SW480 (cell line): ENCODE data around the gene PRM3.

Experiments
- DNase-seq: peaks from one replicate; pipeline ENCODE4 v3.0.0-alpha.2; 2016; ENCODE audit warnings: low spot score

The PRM3 gene

DNA sequence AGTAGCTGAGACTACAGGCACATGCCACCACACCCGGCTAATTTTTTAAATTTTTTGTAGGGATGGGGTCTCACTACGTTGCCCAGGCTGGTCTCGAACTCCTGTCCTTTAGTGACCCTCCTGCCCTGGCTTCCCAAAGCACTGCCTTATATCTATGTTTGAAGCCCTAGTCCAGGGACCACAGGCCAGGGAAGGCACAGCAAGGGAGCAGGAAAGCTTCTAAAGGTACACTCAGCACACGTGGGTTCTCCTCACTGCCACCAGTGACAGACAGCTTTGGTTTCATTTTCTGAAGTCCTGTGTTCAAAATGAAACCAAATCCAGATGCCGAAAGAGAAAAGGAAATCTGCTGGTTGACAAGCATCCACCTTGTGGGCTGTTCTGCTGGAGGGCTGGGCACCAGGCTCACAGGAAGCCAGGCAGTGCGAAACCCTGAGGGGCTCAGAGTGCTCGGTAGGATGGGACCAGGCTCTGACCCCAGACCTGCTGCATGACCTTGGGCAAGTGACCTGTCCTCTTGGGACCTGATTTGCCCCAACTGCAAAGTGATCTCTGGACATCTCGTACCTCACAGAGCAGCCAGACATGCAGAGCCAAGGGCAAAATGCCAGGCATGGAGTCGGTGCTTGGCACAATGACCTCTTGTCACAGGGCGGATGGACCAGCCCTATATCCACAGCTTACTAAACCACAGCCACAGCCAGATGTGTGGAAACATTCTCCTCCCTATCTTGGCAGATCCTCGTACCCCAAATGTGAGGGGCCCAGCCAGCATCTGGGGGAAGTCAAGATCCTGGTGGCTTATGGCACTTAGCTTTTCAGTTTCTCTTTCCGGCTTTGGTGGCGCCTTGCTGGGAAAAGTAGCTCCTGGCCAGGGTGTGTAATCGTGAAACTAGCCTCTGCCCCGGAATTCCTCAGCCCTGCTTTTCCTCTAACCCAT is 14.6 kb downstream of the PRM3 start:
- no peak for DNase-seq

DNA sequence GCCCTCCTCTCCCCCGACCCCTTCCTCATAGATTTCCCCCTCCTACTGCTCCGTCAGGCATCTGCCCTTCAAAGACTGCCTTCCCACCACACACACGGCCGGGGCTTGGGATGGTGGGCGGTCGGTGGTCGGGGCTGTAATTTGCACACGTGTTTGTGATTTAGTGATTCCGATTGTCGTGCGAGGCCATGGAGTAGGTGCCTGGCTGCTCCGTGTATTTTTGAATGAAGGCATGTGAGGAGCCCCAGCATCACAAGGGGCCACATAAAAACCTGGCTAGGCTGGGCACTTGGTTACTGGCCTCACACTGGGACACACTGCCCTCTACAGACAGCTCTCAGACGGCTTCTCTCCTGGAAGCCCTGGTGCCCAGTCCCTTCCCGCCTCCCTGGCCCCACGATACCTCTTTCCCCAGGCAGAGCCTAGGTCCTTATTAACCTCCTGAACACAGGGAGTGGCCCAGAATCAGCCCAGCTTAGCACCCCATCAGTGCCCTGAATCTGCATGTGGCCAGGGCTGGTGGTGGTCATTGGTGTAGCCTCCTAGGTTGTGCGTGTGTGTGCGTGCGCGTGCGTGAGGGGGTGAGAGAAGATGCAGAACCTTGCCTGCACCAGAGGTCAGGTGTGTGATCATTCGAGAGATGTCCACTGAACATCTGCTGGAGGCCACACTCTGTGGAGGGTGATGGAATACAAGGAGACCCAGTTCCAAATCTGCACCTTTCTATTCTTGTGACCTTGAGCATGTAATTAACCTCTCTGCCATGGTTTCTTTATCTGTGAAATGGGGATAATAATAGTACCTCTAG is 16.1 kb downstream of the PRM3 start:
- peak; percentile 83 for DNase-seq

DNA sequence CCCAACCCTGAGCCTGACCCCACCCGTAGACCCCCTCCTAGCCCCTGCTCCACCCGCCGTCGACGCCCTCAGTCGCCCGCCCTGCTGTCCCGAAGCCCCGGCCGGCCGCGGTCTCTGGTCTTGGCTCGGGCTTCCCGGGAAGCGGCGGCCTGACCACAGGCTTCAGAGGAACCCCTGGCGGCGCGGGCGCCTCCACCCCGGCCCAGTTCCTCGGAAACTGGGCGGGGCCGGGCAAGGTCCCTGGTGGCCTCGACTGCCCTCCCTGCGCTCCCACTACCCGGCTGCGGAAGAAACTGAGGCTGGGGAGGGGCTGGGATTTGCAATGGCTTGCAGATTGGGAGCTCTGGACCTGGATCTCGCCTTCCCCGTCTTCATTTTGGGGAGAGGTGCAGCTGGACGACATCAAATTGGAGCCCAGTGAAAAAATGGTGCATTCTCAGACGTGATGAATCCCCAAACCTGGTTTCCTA is 16.7 kb downstream of the PRM3 start:
- DNase-seq = no peak

DNA sequence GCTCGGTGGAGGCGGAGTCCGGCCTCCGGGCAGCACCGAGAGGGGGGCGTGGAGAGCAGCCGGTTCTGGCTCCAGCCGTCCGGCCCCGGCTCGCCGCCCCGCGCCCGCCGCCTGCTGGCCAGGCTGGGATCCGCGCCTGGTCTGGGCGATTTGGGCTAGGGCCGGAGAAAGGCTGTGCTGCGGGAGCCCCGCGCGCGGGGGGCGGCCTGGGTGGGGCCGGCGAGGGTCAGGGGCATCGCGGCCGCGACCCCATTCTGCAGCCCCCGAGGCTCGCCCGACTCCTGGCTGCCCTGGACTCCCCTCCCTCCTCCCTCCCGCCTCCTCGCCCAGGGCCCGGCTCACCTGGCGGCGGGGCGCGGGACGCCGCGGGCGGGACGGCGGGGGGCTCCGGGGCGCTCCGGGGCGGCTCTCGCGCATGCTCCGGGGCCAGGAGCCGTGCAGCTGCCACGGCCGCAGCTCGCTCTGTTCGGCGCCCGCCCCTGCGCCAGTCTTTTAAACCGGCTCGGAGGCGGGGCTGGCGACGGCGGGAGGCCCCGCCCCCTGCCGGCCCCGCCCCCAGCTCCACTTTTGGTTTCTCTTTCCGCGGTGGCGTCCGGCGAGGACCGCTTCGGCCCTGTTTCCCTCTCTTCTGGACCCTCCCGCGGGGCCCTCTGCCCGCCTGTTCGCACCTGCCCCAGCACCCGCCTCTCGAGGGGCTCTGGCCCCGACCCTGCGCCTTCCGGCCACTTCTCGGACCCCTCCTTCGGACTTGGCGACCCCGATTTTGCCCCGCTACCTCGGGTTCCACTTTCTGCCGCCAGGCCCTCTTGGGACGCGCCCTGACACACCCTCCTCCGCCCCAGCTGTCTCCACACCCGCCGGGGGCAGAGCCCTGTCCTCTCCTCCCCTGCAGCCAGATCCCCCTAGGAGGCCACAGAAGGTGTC is 17.4 kb downstream of the PRM3 start, which contains the start of gene SOCS1:
Gene SOCS1, minus strand, starts transcription at position 468 of the 924 bp plus-strand sequence. CDS start 726 bp downstream, outside the sequence.
- DNase-seq = peak; percentile 75

DNA sequence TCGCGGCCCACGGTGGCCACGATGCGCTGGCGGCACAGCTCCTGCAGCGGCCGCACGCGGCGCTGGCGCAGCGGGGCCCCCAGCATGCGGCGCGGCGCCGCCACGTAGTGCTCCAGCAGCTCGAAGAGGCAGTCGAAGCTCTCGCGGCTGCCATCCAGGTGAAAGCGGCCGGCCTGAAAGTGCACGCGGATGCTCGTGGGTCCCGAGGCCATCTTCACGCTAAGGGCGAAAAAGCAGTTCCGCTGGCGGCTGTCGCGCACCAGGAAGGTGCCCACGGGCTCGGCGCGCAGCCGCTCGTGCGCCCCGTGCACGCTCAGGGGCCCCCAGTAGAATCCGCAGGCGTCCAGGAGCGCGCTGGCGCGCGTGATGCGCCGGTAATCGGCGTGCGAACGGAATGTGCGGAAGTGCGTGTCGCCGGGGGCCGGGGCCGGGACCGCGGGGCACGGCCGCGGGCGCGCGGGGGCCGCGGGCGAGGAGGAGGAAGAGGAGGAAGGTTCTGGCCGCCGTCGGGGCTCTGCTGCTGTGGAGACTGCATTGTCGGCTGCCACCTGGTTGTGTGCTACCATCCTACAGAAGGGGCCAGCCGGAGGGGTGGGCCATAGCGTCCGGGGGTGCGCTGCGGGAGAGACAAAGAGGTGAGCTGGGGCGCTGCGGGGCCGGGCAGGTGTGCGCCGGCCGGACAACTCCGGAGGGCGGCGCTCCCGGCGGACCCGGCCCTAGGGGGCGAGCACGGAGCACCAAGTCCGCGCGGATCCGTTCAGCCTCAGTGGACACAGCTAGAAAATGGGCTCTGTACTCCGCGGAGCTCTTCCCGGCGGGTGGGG is 18.3 kb downstream of the PRM3 start:
- DNase-seq = peak; percentile 38

DNA sequence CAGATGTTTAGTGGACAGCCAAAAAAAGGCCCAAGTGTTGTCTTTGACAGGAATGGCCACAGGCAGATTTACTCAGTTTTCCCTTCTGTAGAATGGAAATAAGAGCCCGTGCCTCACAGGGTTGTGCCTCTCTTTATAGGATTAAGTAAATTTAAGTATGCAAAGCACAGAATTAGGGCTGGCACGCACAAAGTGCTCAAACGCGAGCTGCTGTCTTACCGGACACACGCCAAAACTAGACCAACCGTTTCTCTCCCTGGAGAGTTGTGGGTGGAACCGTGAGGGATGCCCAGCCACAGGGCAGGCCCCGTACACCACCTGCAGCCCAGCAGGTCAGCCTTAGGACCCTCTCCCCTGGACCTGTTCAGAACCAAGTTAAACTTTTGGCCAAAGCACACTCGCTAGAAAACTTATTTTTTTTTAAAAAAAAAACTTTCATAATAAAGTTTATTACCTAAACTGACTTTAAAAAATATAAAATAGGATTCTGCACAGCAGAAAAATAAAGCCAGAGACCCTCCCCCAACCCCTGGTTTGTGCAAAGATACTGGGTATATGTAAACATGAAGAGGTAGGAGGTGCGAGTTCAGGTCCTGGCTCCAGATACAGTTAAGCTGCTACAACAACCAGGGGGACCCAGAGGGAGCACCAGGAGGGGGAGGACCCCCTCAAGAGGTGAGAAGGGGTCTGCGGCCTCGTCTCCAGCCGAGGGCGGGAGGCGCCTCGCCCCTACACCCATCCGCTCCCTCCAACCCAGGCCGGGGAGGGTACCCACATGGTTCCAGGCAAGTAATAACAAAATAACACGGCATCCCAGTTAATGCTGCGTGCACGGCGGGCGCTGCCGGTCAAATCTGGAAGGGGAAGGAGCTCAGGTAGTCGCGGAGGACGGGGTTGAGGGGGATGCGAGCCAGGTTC is 19.2 kb downstream of the PRM3 start:
- DNase-seq = no peak

DNA sequence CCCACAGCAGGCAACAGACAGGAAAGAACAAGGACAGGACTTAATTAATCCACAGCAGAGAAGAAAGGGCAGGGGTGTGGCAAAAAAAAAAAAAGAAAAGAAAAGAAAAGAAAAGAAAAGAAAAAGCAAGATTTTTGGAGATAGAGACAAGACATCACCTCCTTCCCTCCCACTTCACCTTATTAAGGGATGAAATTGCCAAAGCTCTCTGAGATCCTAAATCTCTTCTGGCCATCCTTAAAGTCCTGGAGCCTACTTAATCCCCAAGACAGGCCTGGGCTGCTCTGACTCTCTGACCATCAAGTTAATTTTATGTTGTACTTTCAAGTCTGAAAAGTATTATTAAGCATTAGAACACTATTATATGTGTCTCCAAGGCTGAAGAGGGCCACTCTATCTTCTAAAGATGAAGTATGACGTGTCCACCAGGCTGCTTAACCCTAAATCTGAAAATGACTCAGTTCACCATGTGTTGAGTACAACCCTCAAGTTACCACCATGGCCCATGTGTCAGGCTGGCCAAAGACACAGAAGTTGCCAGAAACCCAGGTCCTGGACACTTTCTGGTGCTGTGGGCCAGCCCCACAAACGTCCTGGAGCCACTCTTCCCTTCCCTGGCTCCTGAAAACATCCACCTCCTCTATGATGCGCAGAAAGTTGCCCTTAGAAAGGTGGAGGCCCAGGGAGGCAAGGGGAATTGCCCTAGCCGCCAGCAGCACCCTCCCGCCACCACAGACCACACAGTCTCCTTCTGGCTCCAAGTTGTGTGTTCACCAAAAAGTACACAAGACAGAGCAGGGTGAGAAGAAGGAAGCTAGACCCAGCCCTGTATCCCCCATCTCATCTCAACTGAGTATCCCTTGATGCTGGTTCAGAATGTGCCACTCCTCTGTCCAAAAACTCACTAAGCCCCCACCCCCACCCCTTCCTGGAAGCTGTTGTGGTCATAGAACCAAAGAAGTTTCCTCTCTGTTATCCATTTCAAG is 20.1 kb downstream of the PRM3 start:
- DNase-seq = no peak

DNA sequence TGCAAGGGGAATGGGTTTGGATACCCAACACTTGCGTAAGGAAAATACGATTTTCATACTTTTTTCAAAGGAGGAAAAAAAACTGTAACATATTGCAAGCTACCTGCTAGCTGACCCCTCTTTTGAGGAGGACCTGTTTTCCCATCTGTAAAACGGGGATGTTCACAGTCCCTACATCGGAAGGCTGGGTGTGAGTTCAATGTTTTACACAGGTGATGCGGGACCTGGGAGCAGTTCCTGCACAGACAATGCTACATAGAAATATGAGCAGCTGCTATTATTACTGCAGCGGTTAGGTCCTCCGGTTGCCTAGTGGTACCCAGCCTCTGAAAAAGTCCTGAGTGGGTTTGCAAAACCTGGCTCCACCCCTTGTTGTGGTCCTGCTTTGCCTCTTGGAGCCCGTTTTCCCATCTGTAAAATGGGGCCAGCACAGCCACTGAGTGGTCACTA is 20.9 kb downstream of the PRM3 start:
- DNase-seq = no peak

DNA sequence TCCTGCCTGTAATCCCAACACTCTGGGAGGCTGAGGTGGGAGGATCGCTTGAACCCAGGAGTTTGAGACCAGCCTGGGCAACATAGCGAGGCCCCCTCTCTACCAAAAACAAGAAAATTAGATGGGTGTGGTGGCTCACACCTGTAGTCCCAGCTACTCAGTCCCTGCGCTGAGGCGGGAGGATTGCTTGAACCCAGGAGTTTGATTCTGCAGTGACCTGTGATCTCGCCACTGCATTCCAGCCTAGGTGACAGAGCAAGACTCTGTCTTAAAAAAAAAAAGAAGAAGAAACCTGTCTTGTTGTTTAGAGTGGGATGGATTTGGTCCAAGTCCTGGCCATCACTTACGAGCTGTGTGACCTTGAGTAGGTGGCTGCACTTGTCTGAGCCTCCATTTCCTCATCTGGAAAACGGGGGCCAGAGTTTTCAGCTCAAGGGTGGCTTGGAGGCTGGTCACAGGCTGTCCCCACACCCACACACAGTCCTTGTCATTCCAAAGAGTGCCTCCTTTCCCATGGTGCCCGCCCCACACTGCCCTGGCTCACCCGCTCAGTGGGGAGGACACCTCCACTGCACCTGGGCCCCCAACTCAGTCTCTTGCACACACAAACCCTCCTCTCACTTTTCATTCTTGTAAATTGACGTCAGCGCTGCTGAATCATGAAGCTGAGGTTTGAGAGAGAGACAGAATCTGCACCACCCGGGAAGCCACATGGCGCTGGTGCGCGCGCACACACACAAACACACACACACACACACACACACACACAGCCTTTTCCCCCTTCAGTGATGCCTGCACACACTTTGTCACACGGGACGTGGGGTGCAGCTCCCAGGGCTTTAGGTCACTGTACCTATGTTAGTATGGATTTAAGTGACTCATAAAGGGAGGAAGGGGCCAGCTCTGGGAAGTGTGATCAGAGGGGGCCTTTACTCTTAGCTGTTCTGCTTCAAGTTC is 21.6 kb downstream of the PRM3 start:
- no peak for DNase-seq

DNA sequence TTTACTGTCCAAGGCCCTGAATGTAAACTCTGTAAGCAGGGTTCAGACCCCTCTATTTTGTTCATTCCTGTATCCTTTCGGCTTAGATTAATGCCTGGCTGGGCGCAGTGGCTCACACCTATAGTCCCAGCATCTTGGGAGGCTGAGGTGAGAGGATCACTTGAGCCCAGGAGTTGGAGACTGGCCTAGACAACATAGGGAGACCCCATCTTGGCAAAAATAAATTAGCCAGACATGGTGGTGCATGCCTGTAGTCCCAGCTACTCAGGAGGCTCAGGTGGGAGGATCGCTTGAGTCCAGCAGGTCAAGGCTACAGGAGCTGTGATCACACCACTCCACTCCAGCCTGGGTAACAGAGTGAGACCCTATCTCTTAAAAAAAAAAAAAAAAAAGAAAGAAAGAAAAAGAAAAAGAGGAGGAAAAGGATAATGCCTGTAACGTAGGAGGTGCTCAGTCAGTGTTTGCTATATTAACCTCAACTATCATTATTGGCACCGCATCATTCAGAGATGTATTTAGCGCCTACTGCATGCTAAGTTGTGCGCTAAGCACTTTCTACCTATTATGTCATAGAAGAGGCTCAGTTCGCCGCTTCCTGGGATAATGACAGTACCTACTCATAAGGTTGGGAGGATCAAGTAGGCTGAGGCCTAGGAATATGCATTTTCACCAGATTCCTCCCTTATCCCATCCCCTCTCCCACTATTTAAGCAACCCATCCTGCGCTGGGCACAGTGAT is 22.5 kb downstream of the PRM3 start:
- DNase-seq = no peak

DNA sequence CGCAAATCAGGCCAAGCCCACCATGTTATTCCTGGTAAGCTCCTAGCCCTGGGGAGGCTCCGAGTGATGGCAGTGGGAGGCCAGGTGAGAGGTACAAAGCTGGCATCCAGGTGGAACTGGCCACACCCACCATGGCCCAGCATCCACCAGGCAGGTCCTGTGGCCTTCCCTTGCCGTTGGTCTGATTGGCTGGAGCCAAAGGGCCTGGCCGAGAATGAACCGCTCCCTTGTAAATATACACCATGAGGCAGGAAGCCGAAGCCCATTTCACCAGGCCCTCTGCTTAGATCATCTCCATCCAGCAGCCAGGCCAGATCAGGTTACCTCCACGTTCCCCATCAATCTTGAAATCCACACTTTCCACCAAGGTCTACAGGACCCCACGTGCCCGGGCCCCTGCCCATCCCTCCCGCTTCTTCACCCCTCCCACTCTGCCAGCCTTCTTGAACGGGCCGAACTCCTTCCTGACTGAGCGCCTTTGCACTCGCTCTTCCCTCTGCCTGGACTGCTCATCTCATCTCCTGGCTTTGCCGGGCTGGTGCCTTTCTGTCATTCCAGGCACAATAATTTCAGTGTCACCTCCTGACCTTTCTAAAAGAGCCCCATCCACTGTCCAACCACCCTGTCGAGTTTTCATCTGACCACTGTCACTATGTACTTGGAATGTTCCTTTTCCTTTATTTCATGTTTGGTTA is 23.2 kb downstream of the PRM3 start:
- peak; percentile 36 for DNase-seq

DNA sequence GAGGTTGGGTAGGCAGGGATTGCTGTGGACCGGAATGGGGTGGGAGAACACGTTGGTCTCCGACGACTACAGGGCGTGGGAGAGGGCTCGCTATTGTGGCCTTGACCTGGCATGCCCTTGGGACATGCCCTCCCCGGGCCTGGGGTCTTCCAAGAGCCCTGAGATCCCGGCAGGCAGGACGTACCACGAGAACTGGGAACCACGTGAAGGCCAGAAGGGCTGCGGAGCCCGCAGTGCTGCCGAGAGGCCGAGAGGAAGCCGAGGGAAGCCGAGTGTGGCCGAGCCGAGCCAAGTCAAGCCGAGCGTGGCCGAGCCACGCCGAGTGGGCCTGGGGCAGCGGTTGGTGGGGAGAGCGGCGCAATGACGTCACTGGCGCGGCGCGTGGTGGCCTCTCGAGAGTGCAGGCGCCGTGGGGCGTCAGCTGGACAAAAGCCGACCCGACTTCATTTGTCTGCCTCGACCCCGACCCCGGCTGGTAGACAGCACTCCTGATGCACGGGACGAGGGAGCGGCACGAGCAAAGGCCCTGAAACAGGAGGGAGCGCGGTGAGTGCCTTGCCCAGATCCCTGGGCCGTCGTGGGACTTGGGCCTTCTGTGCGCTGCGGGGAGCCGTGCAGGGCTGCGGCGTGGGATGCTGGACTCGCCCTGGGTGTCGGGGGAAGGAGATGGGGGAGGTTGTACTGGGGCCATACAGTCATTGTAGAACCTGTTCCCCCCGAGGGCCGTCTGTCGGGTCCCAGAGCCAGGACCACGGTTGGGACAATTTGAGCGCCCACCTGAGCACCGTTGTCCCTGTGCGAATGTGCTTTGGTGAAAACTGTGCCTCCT is 24.0 kb downstream of the PRM3 start:
- no peak for DNase-seq

DNA sequence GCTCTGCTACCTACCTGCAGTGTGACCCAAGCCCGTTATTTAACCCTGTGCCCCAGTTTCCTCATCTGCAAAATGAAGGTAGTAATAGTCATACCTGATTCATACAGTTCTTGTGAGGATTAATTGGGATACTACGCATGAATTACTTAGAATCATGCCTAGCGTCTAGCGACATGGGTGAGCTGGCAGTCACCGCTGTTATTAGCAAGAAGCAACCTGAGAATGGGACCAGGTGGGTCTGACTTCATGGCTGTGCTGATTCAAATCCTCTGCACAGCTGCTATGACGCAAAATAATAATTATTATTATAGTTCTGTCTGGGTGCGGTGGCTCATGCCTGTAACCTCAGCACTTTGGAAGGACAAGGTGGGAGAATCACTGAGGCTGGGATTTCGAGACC is 25.3 kb downstream of the PRM3 start:
- no peak for DNase-seq

DNA sequence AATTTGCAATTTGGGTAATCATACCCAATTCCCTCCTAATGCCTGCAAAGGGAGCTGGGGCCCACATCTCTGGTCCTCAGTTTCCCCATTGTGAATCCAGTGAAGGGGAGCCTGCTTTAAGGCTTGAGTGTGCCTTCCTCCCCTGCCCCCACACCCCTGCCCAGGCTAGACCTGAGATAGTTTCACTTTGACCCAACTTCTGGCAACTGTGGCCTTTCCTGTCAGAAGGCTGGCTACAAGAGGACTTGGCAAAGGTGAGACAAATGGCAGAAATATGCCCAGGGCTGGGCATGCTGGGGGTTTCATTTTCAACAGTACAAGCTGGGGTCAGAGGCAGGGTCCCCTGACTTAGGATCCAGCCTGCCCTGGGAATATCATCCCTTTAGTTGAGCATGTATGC is 27.4 kb downstream of the PRM3 start:
- DNase-seq = no peak

DNA sequence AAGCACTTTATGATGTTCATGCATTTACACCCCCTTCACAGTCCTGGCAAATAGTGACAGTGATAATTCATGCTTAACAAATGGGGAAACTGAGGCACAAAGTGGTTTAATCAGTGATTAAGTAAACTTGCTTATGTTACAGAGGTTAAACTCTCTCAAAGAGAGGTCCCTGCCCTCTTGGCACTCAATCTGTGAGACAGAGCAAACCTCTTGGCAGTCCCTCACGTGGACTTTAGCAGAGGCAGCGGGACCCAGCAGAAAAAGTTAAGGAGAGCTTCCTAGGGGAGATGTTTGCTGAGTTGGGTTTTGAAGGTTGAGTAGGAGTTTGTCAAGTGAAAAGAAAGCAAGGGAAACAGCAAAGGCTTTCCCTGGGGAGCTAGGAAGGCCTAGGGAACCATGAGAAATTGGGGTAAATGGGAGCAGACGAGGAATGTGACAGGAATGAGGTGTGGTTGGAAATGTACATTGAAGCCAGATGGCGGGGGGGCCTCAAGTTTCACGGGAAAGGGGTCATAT is 28.1 kb downstream of the PRM3 start:
- no peak for DNase-seq
